SK-N-SH (cell line): ENCODE results near the gene TRIP13. TPM values are rescaled to one million over a fixed set of nuclear protein-coding genes. Genes with fewer than 3 reads are reported as not detected.

Experiments used
- CTCF ChIA-PET: fragments of 300-600, 350-600 bp; formaldehyde crosslinking; extraction: SDS; loops from one replicate; lab custom pipeline; 2021; lab: Yijun Ruan, JAX
- POLR2A ChIA-PET: fragments of 350-600 bp; sonication (Branson Sonifier 250); formaldehyde crosslinking; extraction: SDS; loops from one replicate; lab custom pipeline; 2020; ENCODE audit warnings: antibody characterized with exemption, inconsistent platforms; lab: Yijun Ruan, JAX
- DNase-seq: peaks from one replicate; pipeline ENCODE4 v3.0.0; 2012
- H2AFZ ChIP-seq: fragments of 200-600 bp; sonication (generic); 2 replicates; pipeline ENCODE4 v1.8.1; 2016; ENCODE audit warnings: antibody characterized with exemption, mild to moderate bottlenecking, low read depth
- H3F3A ChIP-seq: fragments of 200-600 bp; sonication (generic); replicated peaks from 2 replicates; pipeline ENCODE3; 2016; ENCODE audit warnings: antibody characterized with exemption, mild to moderate bottlenecking; ENCODE audit not compliant: insufficient read depth
- H3K27ac ChIP-seq, 2 experiments: fragments of 200-500 bp in 1 of 2; fragments of 200-600 bp in 1 of 2; sonication (Bioruptor generic) in 1 of 2; sonication (generic), shearing (Covaris generic) in 1 of 2; 2 replicates each; pipeline versions ENCODE4 v1.5.1 to v1.6.1; 2014 to 2016; ENCODE audit warnings: low read depth in 2 of 2, inconsistent platforms in 1 of 2, low read length in 1 of 2, mild to moderate bottlenecking in 1 of 2, mixed read lengths in 1 of 2
- H3K27me3 ChIP-seq: fragments of 200-600 bp; sonication (generic), shearing (Covaris generic); 2 replicates; pipeline ENCODE4 v1.6.1; 2016; ENCODE audit warnings: mixed run types; ENCODE audit not compliant: insufficient read depth
- H3K36me3 ChIP-seq, 2 experiments: fragments of 200-500 bp in 1 of 2; fragments of 200-600 bp in 1 of 2; sonication (Bioruptor generic) in 1 of 2; sonication (generic) in 1 of 2; replicated peaks in 1 of 2; 2 replicates each; pipeline versions ENCODE3 to v1.5.1; 2014 to 2016; ENCODE audit warnings: low read length in 1 of 2, mild to moderate bottlenecking in 1 of 2; ENCODE audit not compliant: insufficient read depth in 2 of 2, control insufficient read depth in 1 of 2
- H3K4me1 ChIP-seq, 2 experiments: fragments of 200-500 bp in 1 of 2; fragments of 200-600 bp in 1 of 2; sonication (Bioruptor generic) in 1 of 2; sonication (generic), shearing (Covaris generic) in 1 of 2; 2 replicates each; pipeline versions ENCODE4 v1.5.1 to v1.6.1; 2014 to 2016; ENCODE audit warnings: low read depth in 1 of 2, low read length in 1 of 2, mixed run types in 1 of 2; ENCODE audit not compliant: insufficient read depth in 2 of 2, control insufficient read depth in 1 of 2
- H3K4me2 ChIP-seq: fragments of 200-600 bp; sonication (generic), shearing (Covaris generic); 2 replicates; pipeline ENCODE4 v1.6.1; 2017; ENCODE audit warnings: mixed run types
- H3K4me3 ChIP-seq, 2 experiments: fragments of 200-500 bp in 1 of 2; fragments of 200-600 bp in 1 of 2; sonication (Bioruptor generic) in 1 of 2; sonication (generic), shearing (Covaris generic) in 1 of 2; 2 replicates each; pipeline versions ENCODE4 v1.5.1 to v1.8.1; 2014 to 2016; ENCODE audit warnings: low read depth in 2 of 2, inconsistent platforms in 1 of 2, low read length in 1 of 2, mild to moderate bottlenecking in 1 of 2, mixed read lengths in 1 of 2, moderate library complexity in 1 of 2
- H3K79me2 ChIP-seq: fragments of 200-600 bp; sonication (generic); 2 replicates; pipeline ENCODE4 v1.8.1; 2017; ENCODE audit warnings: mild to moderate bottlenecking; ENCODE audit not compliant: insufficient read depth
- H3K9ac ChIP-seq: fragments of 200-600 bp; sonication (generic); 2 replicates; pipeline ENCODE4 v1.6.1; 2017; ENCODE audit warnings: mixed run types
- H3K9me2 ChIP-seq: fragments of 200-600 bp; sonication (generic); 2 replicates; pipeline ENCODE4 v1.6.1; 2017; ENCODE audit warnings: mixed run types
- H3K9me3 ChIP-seq: fragments of 200-600 bp; sonication (generic); 2 replicates; pipeline ENCODE4 v1.6.1; 2017; ENCODE audit warnings: mixed run types, mild to moderate bottlenecking, moderate library complexity
- H4K20me1 ChIP-seq: fragments of 200-600 bp; sonication (generic); 2 replicates; pipeline ENCODE4 v1.6.1; 2017; ENCODE audit warnings: mild to moderate bottlenecking, mixed run types; ENCODE audit not compliant: insufficient read depth
- FOXM1 ChIP-seq: IDR thresholded peaks from 2 replicates; pipeline ENCODE4 v1.4.0; 2012; ENCODE audit warnings: low read depth, mild to moderate bottlenecking
- JUND ChIP-seq: IDR thresholded peaks from 2 replicates; pipeline ENCODE4 v1.4.0; 2012
- RAD21 ChIP-seq: IDR thresholded peaks from 2 replicates; pipeline ENCODE4 v1.6.1; 2012; ENCODE audit warnings: mild to moderate bottlenecking, low read length
- REST ChIP-seq: IDR thresholded peaks from 2 replicates; pipeline ENCODE4 v1.6.1; 2012; ENCODE audit warnings: mild to moderate bottlenecking, low read depth, low read length, moderate library complexity
- RFX5 ChIP-seq: IDR thresholded peaks from 2 replicates; pipeline ENCODE4 v1.6.1; 2012; ENCODE audit warnings: mild to moderate bottlenecking, improper control_type of control experiment, low read length
- TAF1 ChIP-seq: IDR thresholded peaks from 2 replicates; pipeline ENCODE4 v1.6.1; 2012; ENCODE audit warnings: low read depth, mild to moderate bottlenecking, low read length, moderate library complexity, borderline replicate concordance
- TEAD4 ChIP-seq: IDR thresholded peaks from 2 replicates; pipeline ENCODE4 v1.4.0; 2012; ENCODE audit warnings: mild to moderate bottlenecking, borderline replicate concordance; ENCODE audit not compliant: insufficient read depth
- USF1 ChIP-seq: IDR thresholded peaks from 2 replicates; pipeline ENCODE4 v1.4.0; 2012; ENCODE audit warnings: low read depth, borderline replicate concordance
- YY1 ChIP-seq: IDR thresholded peaks from 2 replicates; pipeline ENCODE4 v1.4.0; 2012; ENCODE audit warnings: low read depth, mild to moderate bottlenecking
- WGBS: methylation state at CpG from one replicate; pipeline ENCODE4 v1.1.6; 2017; ENCODE audit warnings: low lambda C conversion rate; 5-methylcytosine and 5-hydroxymethylcytosine counted together
- polyA plus RNA-seq, 3 experiments: library from polyadenylated mRNA; depleted of rRNA; stranded (reverse); fragments of >200 nt; gene quantifications; 2 replicates each; pipeline ENCODE4 v1.2.3, GENCODE V29; 2012
- TF ChIP-seq, protein P1 (sequence below): fragments of 150-350 bp; IDR thresholded peaks from 2 replicates; pipeline ENCODE4 v1.6.1; 2017; ENCODE audit warnings: antibody characterized with exemption, low read length, low read depth, borderline replicate concordance
- TF ChIP-seq, protein P2 (sequence below): IDR thresholded peaks from 2 replicates; pipeline ENCODE4; 2012
- TF ChIP-seq, protein P3 (sequence below): fragments of 200-600 bp; sonication (generic); IDR thresholded peaks from 2 replicates; pipeline ENCODE4 v1.6.1; 2017; ENCODE audit warnings: antibody characterized with exemption, mild to moderate bottlenecking, moderate library complexity

TRIP13 gene
- polyA plus RNA-seq, 1 of the 3 experiments (the other 2 are of a cell fraction), result 24.1 TPM

- CTCF ChIA-PET, result no interaction called here
- no peak overlapping the region for H3K4me3 ChIP-seq
- H3F3A ChIP-seq, result no peaks in the 10 kb centered on the region
- H3K9me2 ChIP-seq, result no peaks in the 10 kb centered on the region
- POLR2A ChIA-PET, result no interaction called here
- no peaks in the 10 kb centered on the region for H3K79me2 ChIP-seq
- H3K9ac ChIP-seq, result no peak overlapping the region
- no peaks in the 10 kb centered on the region for H3K4me1 ChIP-seq
- peaks cover 35 to 91% of the 10 kb centered on the region in 2 experiments for H3K36me3 ChIP-seq
- no peaks in the 10 kb centered on the region for H3K9me3 ChIP-seq
- no peak overlapping the region for H3K27ac ChIP-seq
- WGBS, result 98% methylated on average over 13 of the region's 16 CpGs
- H4K20me1 ChIP-seq, result 0 out of 2 replicates have a peak, but pooled peaks cover 2% of the 10 kb centered on the region
- H3K4me2 ChIP-seq, result no peak overlapping the region
- no peak overlapping the region for H2AFZ ChIP-seq
- TF ChIP-seq, protein P1, sequence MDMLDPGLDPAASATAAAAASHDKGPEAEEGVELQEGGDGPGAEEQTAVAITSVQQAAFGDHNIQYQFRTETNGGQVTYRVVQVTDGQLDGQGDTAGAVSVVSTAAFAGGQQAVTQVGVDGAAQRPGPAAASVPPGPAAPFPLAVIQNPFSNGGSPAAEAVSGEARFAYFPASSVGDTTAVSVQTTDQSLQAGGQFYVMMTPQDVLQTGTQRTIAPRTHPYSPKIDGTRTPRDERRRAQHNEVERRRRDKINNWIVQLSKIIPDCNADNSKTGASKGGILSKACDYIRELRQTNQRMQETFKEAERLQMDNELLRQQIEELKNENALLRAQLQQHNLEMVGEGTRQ, result no peak
- TF ChIP-seq YY1, result no peak
- TF ChIP-seq USF1, result no peak
- no peak for TF ChIP-seq JUND
- no peak for TF ChIP-seq RFX5
- TF ChIP-seq, protein P2, sequence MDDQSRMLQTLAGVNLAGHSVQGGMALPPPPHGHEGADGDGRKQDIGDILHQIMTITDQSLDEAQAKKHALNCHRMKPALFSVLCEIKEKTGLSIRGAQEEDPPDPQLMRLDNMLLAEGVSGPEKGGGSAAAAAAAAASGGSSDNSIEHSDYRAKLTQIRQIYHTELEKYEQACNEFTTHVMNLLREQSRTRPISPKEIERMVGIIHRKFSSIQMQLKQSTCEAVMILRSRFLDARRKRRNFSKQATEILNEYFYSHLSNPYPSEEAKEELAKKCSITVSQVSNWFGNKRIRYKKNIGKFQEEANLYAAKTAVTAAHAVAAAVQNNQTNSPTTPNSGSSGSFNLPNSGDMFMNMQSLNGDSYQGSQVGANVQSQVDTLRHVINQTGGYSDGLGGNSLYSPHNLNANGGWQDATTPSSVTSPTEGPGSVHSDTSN, result no peak
- TF ChIP-seq, protein P3, sequence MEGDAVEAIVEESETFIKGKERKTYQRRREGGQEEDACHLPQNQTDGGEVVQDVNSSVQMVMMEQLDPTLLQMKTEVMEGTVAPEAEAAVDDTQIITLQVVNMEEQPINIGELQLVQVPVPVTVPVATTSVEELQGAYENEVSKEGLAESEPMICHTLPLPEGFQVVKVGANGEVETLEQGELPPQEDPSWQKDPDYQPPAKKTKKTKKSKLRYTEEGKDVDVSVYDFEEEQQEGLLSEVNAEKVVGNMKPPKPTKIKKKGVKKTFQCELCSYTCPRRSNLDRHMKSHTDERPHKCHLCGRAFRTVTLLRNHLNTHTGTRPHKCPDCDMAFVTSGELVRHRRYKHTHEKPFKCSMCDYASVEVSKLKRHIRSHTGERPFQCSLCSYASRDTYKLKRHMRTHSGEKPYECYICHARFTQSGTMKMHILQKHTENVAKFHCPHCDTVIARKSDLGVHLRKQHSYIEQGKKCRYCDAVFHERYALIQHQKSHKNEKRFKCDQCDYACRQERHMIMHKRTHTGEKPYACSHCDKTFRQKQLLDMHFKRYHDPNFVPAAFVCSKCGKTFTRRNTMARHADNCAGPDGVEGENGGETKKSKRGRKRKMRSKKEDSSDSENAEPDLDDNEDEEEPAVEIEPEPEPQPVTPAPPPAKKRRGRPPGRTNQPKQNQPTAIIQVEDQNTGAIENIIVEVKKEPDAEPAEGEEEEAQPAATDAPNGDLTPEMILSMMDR, result no peak
- no peak for TF ChIP-seq FOXM1
- TF ChIP-seq, all 33 proteins: peak for 0
- H3K27me3 ChIP-seq, result no peaks in the 10 kb centered on the region
- no peak for DNase-seq
Measured at GRCh38 chr5:868428-869135, 24.1 kb upstream of the TRIP13 start.

DNA sequence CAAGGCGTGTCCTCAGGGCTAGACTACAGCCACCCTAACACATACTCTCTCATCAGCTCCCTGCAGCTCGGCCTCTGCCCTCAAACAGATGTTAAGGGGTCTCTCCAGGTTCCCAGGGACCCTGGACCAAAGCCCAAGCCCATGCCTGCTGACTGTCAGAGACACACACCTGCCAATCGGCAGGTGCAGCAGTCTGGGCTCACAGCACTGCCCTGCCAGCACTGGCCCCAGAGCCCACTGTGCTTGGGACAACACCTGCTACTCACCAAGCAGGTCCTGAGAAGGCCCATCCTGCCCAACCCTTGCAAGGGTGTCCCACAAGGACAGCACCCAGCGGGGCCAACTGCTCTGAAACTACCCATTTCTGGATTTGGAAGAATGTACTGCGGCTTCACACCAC is 21.7 kb upstream of the TRIP13 start:
- peaks cover 35 to 86% of the 10 kb centered on the region in 2 experiments for H3K36me3 ChIP-seq
- no peak overlapping the region for H3K9ac ChIP-seq
- H3K9me3 ChIP-seq, result no peaks in the 10 kb centered on the region
- H3K9me2 ChIP-seq, result no peaks in the 10 kb centered on the region
- no peak overlapping the region for H3K4me3 ChIP-seq
- WGBS, result 95% methylated on average over 4 of the region's 5 CpGs
- H3K4me1 ChIP-seq, result no peaks in the 10 kb centered on the region
- H3K27ac ChIP-seq, result no peak overlapping the region
- H3F3A ChIP-seq, result no peaks in the 10 kb centered on the region
- H3K79me2 ChIP-seq, result no peaks in the 10 kb centered on the region
- TF ChIP-seq REST (no peak), RAD21 (no peak), USF1 (no peak), TEAD4 (no peak), TAF1 (no peak)
- no peak overlapping the region for H3K4me2 ChIP-seq
- 0 out of 2 replicates have a peak, but pooled peaks cover 7% of the 10 kb centered on the region for H4K20me1 ChIP-seq
- POLR2A ChIA-PET, result no interaction called here
- DNase-seq, result no peak
- H3K27me3 ChIP-seq, result no peaks in the 10 kb centered on the region
- CTCF ChIA-PET, result interaction anchor here (1.2 kb wide), 1 partner anchor 53 kb away, joined by 3 read pairs; no protein-coding TSS in a partner anchor
- H2AFZ ChIP-seq, result no peak overlapping the region
